Gastroesophageal sphincter (tissue), 4 donors: ENCODE data around the gene HLX. TPM values are rescaled to one million over a fixed set of nuclear protein-coding genes. Genes with fewer than 3 reads are reported as not detected.
A peak's percentile ranks its signal among the peaks of the same experiment; 100 is the strongest.

Experiments used
- ATAC-seq: fragments of 150-250 bp; one replicate; pipeline ENCODE4 v1.9.1; 2016; ENCODE audit warnings: mild to moderate bottlenecking, moderate library complexity
- H3K27ac ChIP-seq, 4 donors: fragments of 200-600 bp; sonication (generic) in 3 of 4; 1 replicate in 3 of 4; 2 replicates in 1 of 4; pipeline ENCODE4 v1.5.1; 2016 to 2019
- H3K27me3 ChIP-seq: fragments of 200-600 bp; sonication (generic); one replicate; pipeline ENCODE4 v1.5.1; 2019
- H3K36me3 ChIP-seq, 2 donors: fragments of 200-600 bp; sonication (generic); one replicate each; pipeline ENCODE4 v1.5.1; 2019; ENCODE audit warnings: control low read depth in 1 of 2
- H3K4me1 ChIP-seq, 3 donors: fragments of 200-600 bp; sonication (generic); 1 replicate in 2 of 3; 2 replicates in 1 of 3; pipeline ENCODE4 v1.5.1; 2016 to 2019; ENCODE audit warnings: control low read depth in 2 of 3
- H3K4me3 ChIP-seq, 2 donors: fragments of 200-600 bp; sonication (generic); one replicate each; pipeline ENCODE4 v1.5.1; 2019; ENCODE audit warnings: mild to moderate bottlenecking in 1 of 2, moderate library complexity in 1 of 2
- H3K9me3 ChIP-seq, 3 donors: fragments of 200-600 bp; sonication (generic); one replicate each; pipeline ENCODE4 v1.5.1; 2017 to 2019; ENCODE audit warnings: control low read depth in 2 of 3
- CTCF ChIP-seq, 4 experiments: fragments of 200-600 bp in 2 of 4; fragments of 450-650 bp in 2 of 4; sonication (generic) in 1 of 4; IDR thresholded peaks; one replicate each; pipeline ENCODE4 v1.5.1; 2017 to 2019; ENCODE audit warnings: antibody characterized with exemption in 4 of 4, mild to moderate bottlenecking in 2 of 4, moderate library complexity in 2 of 4
- EP300 ChIP-seq: sonication (generic); formaldehyde crosslinking; IDR thresholded peaks from one replicate; pipeline ENCODE4 v1.6.1; 2017; ENCODE audit warnings: antibody characterized with exemption, mild to moderate bottlenecking
- POLR2A ChIP-seq, 2 donors: fragments of 450-650 bp; IDR thresholded peaks; one replicate each; pipeline ENCODE4 v1.6.1; 2017; ENCODE audit warnings: antibody characterized with exemption in 2 of 2, mild to moderate bottlenecking in 2 of 2, moderate library complexity in 1 of 2
- POLR2AphosphoS5 ChIP-seq: sonication (generic); formaldehyde crosslinking; IDR thresholded peaks from one replicate; pipeline ENCODE4 v1.6.1; 2017; ENCODE audit warnings: antibody characterized with exemption
- WGBS, 2 donors: methylation state at CpG; one replicate each; pipeline ENCODE4 v1.1.5; 2018; ENCODE audit warnings: low coverage in 1 of 2; 5-methylcytosine and 5-hydroxymethylcytosine counted together
- total RNA-seq, 4 donors: library from RNA; depleted of rRNA; stranded (reverse); fragments of >200 nt; gene quantifications; one replicate each; pipeline ENCODE4 v1.1.0, GENCODE V29; 2016

The HLX gene
- total RNA-seq, 4 donors from 2014 or later: 7.1 to 18.1 (median 13.5) TPM

- Histone ChIP-seq H3K27ac (peak overlapping the region; percentile 1 to 98 (median 96)), H3K9me3 (no peaks in the 10 kb centered on the region), H3K4me1 (peaks cover 0 to 76% (median 30%) of the 10 kb centered on the region in 3 donors), H3K36me3 (peaks cover 0 to 17% of the 10 kb centered on the region in 2 donors), H3K27me3 (peaks cover 10% of the 10 kb centered on the region), H3K4me3 (peak overlapping the region; percentile 81 to 97)
- WGBS, 2 donors: 45 to 54% methylated on average over 13 to 19 of the region's 42 CpGs
- ATAC-seq: peak; percentile 0
- no peak for TF ChIP-seq EP300
- no peak for TF ChIP-seq POLR2A (IDR thresholded peaks at IDR 0.05)
- TF ChIP-seq CTCF (IDR thresholded peaks at IDR 0.05): peak in 1 of 4 experiments; percentile 18
- TF ChIP-seq POLR2AphosphoS5: no peak
Measured at GRCh38 chr1:220878191-220879075, 810 bp upstream of the HLX start.

GRCh38 chr1:220879509-220880361, 492 bp downstream of the HLX start:
- peak overlapping the region; percentile 81 to 97 for H3K4me3 ChIP-seq
- 0% methylated on average over 4 to 12 of the region's 94 CpGs for WGBS, 2 donors
- TF ChIP-seq EP300: no peak
- TF ChIP-seq CTCF (IDR thresholded peaks at IDR 0.05): peak in 1 of 4 experiments; percentile 28
- peak; percentile 29 to 41 for TF ChIP-seq POLR2A (IDR thresholded peaks at IDR 0.05)
- no peak for TF ChIP-seq POLR2AphosphoS5
- peak overlapping the region; percentile 87 to 98 (median 96) for H3K27ac ChIP-seq
- no peaks in the 10 kb centered on the region for H3K9me3 ChIP-seq
- peaks cover 18% of the 10 kb centered on the region for H3K27me3 ChIP-seq
- H3K4me1 ChIP-seq: peaks cover 0 to 65% (median 17%) of the 10 kb centered on the region in 3 donors
- H3K36me3 ChIP-seq: peaks cover 0 to 30% of the 10 kb centered on the region in 2 donors
- ATAC-seq: peak; percentile 68

- peaks cover 24% of the 10 kb centered on the region for H3K27me3 ChIP-seq
Measured at GRCh38 chr1:220880362-220880670, 1.1 kb downstream of the HLX start.

More at GRCh38 chr1:220880362-220880670, 1.1 kb downstream of the HLX start:
- Histone ChIP-seq H3K4me3 (peak overlapping the region; percentile 81 to 97), H3K4me1 (peaks cover 0 to 59% (median 17%) of the 10 kb centered on the region in 3 donors), H3K27ac (peak overlapping the region; percentile 87 to 98 (median 96)), H3K9me3 (no peaks in the 10 kb centered on the region), H3K36me3 (peaks cover 0 to 36% of the 10 kb centered on the region in 2 donors)
- no peak for ATAC-seq
- 20 to 22% methylated on average over 3 to 8 of the region's 8 CpGs for WGBS, 2 donors
- no peak for TF ChIP-seq POLR2AphosphoS5
- no peak for TF ChIP-seq EP300
- TF ChIP-seq POLR2A (IDR thresholded peaks at IDR 0.05): no peak
- TF ChIP-seq CTCF (IDR thresholded peaks at IDR 0.05): no peak
